Stimulated activated CD8-positive, alpha-beta memory T cell treated with anti-CD3 and anti-CD28 coated beads, Interleukin-2, amount 100 ng/mL, for 48 hours (primary cell): ENCODE results near the gene FTO.

Source experiments
- DNase-seq, 2 donors: peaks; one replicate each; pipeline ENCODE4 v3.0.0-alpha.2; 2020; ENCODE audit warnings: low read depth in 2 of 2

FTO gene

DNA sequence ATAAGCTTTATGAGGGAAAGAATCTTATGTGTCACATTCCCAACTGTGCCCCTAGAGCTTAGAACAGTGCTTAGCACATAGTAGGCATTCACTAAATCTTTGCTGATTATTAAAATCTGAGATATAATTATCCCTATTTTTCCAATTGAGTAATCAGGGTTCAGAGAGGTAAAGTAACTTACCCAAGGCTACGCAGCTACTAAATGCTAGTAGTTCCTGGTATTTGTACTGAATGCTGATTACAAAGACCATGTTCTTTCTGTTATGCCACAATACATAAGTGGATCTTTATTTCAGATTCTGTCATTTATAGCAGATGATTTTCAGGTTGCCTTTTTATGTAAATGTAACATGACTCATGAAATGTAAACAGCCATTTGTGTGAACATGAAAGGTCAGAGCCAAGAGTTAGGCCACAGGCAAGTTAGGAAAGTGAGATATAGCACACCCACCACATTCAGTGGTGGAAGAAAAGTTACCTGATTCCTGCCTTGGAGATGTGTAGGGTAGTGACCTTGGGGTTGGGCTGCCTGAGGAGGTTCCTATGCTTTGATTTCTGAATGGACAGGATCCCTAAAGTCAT, 77.2 kb downstream of the FTO start:
- DNase-seq, result no peak

DNA sequence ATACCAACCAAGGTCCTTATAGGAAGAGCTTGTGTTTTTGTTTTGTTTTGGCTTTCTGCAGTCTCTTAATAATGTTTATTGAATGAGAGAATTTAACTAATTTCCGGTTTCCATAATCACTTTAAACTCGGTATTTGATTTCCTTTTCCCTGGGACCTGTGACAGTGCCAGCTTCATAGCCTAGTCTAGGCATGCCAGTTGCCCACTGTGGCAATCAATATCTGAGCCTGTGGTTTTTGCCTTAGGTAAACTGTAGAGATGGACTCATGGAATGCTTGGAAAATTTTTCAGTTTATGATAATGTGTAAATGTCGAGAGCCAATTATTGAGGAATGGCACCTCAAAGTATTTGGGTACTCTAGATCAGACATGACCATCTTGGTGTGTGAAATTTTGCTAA, 78.2 kb downstream of the FTO start:
- DNase-seq, result no peak

DNA sequence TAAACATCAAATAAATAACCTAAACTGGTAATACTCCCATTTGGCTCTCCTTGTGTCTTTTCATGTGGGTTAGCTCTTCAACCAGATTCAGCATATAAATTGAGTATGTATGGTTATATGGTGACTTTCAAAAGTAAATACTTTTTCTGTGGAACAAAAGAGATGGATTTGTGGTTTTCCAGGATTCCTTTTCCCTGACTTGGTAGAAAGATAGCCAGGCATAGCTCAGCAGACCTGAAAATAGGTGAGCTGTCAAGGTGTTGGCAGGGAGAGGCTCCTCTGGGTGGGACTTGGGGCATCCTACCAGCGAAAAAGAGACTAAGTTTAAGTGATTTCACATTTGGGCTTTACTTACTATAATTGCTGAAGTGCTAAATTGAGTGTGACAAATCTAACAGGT, 80.3 kb downstream of the FTO start:
- DNase-seq, result no peak

DNA sequence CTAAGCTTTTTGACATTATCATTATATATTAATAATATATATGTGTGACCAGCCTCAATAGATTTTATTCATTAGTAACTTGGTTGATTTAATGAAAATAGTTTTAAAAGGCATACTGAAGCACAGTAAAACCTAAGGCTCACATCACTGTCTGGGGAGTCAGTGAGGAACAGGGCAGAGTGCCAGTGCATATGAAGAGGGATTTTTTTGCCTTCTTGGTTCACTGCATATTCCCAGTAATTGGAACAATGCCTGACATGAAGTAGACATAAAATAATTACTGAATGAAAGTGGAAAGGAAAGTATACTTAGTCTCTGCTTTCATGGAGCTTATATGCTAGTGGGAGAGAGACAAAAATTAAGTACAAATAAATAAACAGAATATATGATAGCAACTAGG, 81.1 kb downstream of the FTO start:
- no peak for DNase-seq

DNA sequence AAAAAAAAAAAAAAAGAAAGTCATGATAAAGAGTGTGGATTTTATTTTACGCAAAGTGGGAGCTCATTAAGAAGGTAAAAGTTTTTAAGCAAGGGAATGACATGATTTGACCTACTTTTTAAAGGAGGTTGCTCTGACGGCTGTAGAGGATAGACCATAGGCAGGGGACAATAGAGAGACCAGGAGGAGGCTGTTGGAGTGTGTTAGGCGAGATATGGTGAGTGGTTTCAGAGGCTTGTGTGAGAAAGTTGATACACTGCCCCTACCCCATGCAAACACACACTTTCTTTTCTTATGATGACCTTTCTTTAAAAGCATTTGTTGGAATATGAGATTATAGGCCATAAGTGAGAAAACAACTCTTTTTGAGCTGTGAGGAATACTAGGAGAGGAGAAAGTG, 82.0 kb downstream of the FTO start:
- DNase-seq, result no peak

DNA sequence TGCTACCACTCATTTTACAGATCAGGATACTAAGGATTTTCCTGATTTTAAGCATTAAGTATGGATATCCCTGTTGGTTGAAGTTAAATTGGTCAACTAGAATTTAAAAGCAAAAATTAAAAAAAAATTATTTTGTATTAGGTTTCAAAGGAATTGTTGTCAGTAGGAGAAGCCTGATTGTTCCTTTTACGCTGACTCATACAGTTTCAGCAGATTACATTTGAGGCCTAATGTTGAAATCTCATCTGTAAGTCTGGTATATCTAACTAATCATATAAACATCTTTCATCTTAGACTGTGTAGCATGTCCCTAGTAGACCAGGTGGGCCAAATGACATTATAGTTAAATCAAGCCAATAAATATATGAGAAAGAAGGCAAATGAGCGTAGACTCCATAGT, 83.5 kb downstream of the FTO start:
- DNase-seq, result no peak

DNA sequence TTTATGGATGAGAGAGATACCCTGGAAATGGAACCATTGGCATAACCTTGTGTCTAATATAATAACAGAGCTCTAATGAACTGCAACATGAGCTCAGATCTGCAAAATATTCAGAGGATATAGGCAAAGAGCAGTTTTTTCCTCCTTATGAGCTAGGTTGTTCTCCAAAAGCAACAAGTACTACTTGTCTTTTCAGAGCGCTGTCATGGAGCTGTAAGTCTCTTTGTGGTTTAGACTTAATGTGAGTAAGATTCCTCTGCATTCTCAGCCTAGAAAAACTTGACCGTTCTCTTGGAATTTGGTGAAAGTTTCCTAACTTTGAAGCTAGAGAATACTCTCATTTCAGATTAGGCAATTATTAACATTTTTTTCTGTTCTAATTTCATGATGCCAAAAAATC, 85.2 kb downstream of the FTO start:
- no peak for DNase-seq

DNA sequence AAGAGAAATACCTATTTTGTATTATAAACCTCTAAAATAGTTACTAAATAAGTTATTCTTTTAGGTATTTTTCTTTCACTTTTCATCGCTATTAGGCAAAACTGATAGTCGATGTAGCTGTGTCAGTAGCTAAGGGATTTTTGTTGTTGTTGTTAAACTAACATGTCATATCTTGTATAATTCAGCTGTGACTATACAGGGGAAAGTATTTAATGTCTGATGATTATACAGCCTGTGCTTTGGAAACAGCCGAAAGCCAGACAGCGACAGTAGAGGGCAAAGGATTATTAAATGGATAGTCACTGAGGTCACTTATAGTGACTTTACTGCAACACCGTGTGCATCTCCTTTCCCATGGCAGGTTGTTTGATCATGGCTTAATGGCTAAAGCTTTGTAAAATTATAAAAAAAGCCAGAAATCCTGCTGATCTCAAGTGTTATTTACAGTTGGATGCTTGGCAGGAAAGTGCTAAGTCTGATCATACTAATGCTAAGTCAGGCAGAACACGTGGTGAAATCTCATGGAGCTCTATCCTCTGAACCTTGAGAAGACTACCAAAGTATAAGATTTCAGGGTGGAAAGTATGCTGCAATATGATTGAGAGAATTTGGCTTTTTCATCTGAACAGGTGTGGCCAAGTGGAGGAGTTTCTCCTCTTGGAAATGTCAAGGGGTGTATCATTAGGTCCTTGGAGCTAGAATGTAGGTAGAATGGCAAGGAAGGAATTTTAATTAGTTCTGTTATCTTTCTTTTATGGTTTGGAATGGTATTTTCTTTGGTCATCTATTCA, 88.4 kb downstream of the FTO start:
- no peak for DNase-seq

DNA sequence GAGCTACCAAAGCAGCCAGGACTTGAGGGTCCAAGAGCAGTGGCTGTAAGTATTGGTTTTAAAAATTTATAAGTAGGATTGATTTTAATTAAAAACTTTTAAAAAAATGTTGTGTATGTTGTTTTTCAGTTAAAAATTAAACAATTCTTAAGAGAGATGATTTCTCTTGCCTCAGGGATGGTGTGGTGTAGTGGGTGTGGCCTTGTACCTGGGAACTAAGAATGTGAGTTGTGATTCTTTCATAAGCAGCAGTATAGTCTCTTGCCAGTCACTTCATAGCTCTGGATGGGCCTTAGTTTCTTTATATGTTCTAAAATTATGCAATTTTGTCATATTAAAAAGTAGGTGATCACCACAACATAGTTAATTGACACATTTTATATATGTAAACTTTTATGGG, 99.5 kb downstream of the FTO start:
- no peak for DNase-seq

DNA sequence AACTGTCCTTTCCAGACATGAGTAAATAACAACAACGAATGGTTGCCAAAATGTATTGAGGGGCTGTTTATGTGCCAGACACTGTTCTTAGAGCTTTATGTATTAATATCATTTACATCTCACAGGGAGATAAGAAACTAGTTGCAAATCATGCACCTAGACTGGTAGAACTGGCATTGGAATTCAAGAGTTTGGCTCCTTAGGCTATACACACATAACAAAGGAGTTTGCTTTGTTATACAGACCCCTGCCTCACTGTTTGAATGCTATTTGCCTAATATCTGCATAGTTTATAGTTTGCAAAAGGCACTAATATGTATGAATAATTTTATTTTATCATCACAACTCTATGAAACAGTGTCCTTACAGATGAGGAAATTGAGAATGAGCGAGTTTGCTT, 100.0 kb downstream of the FTO start:
- no peak for DNase-seq

DNA sequence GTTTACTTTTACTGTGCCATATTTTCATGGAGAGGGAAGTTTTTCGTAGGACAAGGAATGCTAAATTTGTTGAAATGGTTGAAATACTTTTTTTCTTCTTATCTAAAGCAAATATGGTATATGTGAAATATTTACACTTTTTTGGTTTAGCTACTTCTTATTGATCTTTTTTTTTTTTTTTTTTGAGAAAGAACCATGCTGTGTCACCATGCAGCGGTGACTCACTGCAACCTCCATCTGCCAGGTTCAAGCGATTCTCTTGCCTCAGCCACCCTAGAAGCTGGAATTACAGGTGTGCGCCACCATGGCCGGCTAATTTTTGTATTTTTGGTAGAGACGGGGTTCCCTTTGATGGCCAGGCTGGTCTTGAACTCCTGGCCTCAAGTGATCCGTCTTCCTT, 100.5 kb downstream of the FTO start:
- DNase-seq, result no peak

DNA sequence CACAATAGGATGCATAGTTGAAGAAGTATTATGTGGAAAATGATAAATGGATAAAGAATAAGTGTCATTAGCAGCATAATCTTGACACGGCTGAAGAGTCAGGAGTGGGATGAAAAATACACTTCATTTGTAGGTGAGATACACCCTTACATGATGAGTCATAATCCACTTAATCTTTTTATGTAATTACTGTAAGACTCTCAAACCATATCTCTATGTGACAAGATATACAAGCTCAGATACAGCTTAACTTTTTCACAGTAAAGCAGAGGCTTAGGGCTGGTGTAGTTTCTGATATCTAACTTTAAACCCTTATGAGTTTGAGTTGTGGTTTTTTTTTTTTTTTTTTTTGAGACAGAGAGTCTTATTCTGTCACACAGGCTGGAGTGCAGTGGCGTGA, 101.2 kb downstream of the FTO start:
- no peak for DNase-seq

DNA sequence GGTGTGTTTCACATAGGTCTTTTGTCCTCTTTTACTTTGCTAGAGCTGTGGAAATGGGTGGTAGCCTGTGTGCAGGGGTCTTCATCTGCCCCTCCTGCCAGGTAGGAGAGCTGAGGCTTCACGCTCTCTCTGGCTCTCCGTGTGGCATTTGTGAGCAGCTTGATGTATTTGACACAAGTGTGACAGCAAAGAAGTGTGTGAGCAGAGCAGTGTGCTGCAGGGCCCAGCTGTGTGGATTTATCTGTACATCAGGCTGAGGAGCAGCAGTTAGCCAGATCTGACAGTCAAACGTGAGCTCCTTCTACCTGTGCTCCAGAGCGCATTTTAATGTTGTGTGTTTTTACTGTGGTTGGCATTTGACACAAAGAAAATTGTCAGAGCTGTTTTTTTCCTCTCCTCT, 101.8 kb downstream of the FTO start:
- DNase-seq, result no peak

DNA sequence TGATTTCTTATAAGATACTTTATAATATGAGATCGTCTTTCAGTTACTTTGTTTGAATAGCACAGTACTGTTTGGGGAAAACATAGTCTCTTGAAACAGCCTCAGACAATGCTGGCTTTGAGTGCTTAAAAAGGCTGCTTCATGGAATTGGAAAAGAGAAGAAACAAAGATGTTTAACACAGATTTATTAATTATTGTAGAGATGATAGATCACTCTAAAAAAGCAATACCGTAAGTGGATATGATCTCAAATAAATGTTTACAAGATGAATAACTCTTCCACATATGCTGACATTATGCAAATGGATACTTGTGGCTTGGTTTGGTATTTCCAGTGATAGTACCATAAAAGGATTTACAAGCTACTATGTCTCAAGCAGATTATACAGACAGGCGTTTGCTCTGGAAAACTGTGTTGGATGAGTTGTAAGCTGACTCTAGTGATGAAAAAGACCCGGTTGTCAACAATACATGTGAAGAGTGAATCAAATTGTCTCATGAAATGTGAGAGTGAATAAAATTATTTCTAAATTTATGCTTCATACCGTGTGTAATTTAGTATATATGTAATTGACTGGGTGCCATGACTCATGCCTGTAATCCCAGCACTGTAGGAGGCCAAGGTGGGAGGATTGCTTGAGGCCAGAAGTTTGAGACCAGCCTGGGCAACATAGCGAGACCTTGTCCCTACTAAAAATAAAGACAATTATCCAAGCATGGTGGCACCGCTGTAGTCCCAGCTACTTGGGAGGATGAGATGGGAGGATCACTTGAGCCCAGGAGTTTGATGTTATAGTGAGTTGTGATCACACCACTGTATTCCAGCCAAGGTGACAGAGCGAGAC, 105.4 kb downstream of the FTO start:
- no peak for DNase-seq

DNA sequence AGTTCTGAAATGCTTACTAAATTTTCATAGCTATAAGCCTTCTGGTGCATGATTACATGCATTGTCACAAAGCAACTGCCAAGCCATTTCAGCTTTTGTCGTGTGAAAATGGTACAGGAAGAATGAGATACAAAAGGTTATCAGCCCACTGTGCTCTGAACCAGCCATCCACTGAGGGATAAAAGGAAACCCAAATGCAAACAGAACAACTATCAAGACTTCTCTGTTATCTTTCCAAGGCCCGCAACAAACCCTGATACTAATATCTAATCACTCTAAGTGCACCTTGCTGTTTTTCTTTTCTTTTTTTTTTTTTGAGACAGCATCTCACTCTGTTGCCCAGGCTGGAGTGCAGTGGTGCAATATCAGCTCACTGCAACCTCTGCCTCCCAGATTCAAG, 109.0 kb downstream of the FTO start:
- DNase-seq, result no peak

DNA sequence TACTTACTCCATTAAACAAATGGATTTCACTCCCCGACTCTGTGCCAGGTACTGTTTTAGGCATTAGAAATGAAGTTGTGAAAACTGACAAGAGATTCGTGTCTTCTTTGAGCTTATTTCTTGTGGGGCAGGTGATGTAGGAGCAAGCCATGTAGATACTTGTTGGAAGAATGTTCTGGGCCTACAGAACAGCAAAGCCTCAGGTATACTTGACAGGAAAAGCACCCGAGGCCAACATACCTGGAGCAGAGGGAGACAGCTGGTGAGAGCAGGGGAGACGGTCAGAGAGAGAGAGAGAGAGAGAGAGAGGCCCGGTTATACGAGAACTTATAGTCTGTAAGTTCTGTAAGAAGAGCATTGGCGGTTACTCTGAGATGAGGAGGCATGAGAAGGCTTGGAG, 110.8 kb downstream of the FTO start:
- DNase-seq, result no peak

DNA sequence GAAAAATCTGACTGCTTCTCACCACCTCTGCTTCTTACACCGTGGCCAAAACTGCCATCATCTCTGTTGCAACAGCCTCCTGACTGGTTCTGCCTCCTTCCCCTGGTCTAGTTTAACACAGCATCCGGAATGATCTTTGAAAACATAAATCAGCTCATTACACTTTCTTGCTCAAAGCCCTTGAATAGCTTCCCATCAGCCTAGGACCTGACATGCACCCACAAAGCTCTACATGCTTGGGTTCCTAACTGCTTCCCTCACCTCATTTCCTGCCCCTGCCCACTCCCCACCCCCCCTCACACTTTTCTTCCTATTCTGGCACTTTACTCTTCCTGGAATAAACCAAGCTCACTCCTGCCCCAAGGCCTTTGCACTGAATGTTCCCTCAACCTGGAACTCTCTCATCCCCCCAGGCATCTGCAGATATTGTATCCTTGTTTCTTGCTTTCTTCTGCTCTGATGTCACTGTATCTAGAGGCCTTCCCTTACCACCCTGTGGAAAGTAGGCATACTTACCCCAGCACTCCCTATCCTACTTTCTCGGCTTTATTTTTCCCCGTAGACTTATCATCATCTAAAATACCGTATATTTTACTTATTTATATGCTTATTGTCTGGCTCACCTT, 112.4 kb downstream of the FTO start:
- DNase-seq, result no peak

DNA sequence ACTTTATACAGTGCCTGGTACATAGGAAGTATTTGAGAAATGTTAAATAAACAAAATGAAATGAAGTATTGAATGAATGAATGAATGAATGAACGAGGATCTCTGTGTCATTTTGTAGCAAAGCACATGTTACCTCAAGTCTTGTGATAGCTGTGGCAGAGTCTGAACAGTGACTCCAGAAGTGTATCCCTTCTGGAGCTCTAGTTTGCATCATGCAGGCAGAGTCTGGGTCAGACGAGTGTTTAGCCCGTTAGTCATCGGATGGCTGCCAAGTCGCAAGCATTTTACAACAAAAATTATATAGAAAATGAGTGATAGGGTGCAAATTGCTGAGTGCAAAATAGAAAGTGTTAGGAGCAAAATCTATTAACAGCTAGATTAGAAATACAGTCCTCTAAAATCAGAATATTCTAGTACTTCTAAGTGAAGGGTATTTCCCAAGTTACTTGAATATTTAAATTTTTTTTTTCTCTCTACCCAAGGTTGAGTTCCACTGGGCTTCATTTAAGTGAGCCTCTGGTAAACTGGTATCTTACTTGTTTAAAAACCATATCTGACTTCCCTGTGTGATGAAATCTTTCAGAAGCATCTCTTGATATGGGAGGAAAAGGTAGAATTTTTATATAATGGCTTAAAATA, 113.3 kb downstream of the FTO start:
- no peak for DNase-seq

DNA sequence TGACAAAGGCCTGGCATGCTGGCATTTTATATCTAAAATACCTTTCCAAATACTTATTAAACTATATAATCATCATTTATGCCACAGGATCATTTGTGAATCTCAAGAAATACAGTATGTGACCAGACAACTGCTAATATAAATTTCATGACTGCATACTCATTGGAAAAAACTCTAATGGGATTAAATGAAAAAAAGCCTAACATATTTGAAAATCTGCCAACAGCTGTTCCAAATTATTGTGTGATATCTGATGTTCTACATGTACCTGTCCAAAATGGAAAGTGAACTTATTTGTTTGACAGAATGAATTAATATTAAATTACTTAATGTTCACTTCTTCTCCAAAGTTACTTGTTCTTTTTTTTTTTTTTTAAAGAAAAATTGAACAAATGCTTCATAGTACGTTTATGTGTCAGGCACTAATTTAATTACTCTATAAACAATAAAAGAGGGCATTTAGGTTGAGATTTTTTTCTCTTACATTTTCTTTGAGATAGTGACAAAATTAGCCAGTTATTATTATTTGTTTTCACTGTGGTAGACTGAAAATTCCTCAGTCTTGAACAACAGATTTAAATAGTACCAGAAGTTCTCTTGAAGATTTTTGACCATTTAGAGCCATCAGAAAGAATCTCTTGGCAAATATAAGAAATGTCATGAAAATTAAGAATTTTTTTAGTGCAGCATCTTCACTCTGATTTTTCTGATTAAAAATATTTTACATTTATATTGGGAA, 114.0 kb downstream of the FTO start:
- no peak for DNase-seq

DNA sequence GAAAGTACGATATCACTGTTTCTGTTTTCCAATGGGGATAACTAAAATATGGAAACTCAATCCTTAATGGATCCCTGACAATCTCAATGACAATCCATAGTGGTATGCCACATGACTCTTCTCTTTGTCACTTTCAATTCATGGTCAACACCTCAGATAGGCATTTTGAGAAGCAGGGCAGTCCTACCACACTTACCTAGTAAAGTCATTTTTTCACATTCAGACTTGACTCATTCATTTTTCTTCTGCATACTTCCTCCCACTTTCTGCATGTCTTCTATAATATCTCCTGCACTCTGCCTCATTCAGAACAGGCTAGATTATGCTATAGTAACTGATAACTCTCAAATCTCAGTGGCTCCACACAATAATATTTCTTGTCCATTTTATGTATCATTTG, 117.5 kb downstream of the FTO start:
- no peak for DNase-seq

DNA sequence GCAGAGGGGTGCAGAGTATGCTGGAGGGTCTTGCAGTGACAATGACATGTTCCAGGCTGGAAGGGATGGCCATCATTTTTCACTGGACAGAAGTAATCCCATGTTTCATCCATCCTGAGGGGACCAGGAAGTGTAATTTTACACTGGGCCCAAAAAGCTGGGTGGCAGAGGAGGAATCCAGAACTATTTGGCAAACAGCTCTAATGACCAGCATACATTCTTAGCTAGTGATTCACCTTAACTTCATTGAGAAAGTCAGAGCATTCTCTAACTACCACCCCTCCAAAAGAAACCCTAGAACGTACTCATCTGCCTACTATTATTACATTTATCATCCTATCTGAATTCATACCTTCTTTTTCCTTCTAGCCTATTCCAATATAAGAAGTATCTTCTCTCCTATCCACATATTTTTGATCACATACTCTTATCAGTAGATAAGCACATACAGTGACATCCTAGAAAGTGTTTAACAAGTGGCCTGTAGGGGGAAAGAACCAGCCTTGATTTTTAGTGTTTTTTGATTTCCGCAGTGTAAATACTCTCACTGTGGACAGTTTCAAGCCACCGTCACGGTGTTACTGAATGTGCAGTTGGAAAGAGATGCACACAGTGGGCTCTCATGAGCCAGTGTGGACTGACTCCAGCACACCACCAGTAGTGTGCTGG, 118.1 kb downstream of the FTO start:
- DNase-seq, result no peak
